PC-9 (cell line): Measurements from ENCODE around the gene ZNF525.

Experiments
- EZH2 ChIP-seq: fragments of 200-600 bp; sonication (generic); IDR thresholded peaks from 2 replicates; pipeline ENCODE4 v1.8.0; 2017; ENCODE audit warnings: antibody characterized with exemption, low read depth
- TF ChIP-seq, protein P1 (sequence below): fragments of 200-600 bp; sonication (generic); conservative IDR thresholded peaks from 2 replicates; pipeline ENCODE4 v1.6.1; 2017; ENCODE audit warnings: mixed run types, antibody characterized with exemption, mild to moderate bottlenecking, moderate library complexity

DNA sequence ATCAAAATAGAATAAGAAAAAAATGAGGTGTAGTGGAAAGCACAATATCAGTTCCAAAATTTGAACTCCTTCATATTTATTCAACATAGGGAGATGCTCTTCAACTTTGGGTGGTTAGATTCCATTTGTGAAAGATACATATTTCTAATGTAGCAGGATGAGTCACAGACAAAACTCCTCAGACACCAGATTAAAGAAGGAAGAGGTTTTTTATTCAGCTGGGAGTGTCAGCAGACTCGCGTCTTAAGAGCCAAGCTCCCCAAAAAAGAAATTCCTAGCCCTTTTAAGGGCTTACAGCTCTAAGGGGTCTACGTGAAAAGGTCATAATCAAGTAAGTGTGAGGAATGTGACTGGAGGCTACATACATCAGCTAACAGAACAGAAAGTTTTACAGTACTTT is 22.7 kb downstream of the ZNF525 start:
- TF ChIP-seq, protein P1, sequence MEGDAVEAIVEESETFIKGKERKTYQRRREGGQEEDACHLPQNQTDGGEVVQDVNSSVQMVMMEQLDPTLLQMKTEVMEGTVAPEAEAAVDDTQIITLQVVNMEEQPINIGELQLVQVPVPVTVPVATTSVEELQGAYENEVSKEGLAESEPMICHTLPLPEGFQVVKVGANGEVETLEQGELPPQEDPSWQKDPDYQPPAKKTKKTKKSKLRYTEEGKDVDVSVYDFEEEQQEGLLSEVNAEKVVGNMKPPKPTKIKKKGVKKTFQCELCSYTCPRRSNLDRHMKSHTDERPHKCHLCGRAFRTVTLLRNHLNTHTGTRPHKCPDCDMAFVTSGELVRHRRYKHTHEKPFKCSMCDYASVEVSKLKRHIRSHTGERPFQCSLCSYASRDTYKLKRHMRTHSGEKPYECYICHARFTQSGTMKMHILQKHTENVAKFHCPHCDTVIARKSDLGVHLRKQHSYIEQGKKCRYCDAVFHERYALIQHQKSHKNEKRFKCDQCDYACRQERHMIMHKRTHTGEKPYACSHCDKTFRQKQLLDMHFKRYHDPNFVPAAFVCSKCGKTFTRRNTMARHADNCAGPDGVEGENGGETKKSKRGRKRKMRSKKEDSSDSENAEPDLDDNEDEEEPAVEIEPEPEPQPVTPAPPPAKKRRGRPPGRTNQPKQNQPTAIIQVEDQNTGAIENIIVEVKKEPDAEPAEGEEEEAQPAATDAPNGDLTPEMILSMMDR = no peak
- TF ChIP-seq EZH2 = no peak
